ENCODE data around the gene AP1S2. TPM values are rescaled to one million over a fixed set of nuclear protein-coding genes. Genes with fewer than 3 reads are reported as not detected.
A peak's percentile ranks its signal among the peaks of the same experiment; 100 is the strongest.

The AP1S2 gene
- total RNA-seq, 2 donors from 2014 or later, result 26.7 to 35.8 TPM

DNA sequence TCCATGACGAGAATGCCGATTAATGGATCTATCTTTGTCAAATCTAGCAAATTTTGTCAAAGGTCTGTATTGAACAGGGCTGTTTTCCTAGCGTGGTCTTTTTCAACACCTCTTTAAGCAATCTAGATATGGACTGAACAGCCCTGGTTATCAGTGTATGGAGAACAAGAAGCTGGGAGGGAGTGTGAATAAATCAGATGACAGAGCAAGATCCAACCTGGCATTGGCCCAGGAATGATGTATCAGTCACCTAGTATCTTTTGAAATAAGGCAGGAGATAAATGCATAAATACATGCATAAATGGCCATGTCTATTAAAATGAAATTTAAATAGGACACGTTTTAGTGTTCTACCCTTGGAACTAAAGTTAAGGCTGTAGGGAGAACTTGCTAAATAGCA, 15.7 kb upstream of the AP1S2 start:
- peaks cover 0 to 15% of the 10 kb centered on the region in 2 donors for H3K27me3 Mint-ChIP-seq
- no peak for DNase-seq (ENCODE audit: low spot score)

DNA sequence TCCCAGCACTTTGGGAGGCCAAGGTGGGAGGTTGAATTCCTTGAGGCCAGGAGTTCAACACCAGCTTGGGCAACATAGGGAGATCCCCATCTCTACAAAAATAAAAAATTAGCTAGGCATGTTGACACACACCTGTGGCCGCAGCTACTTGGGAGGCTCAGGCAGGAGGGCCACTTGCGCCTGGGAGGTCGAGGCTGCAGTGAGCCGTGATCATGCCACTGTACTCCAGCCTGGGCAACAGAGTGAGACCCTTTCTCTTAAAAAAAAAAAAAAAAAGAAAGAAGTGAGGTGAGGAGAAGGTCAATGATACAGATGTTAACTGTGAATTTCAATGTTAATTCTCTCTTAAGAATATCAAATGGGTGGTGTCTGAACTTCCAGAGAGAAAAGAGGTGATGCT, 15.1 kb upstream of the AP1S2 start:
- H3K4me1 Mint-ChIP-seq (ENCODE audit: low read depth in 2 of 2), result no peaks in the 10 kb centered on the region
- DNase-seq (ENCODE audit: low spot score) (no peak), ATAC-seq (no peak)
- H3K27ac Mint-ChIP-seq, result no peak overlapping the region
- no peaks in the 10 kb centered on the region for H3K36me3 Mint-ChIP-seq
- H3K27me3 Mint-ChIP-seq, result peaks cover 0 to 11% of the 10 kb centered on the region in 2 donors
- H3K4me3 Mint-ChIP-seq, result no peak overlapping the region
- H3K9me3 Mint-ChIP-seq, result no peaks in the 10 kb centered on the region

More for the DNA sequence above, 15.7 kb upstream of the AP1S2 start:
- H3K4me3 Mint-ChIP-seq, result no peak overlapping the region
- H3K36me3 Mint-ChIP-seq, result no peaks in the 10 kb centered on the region
- no peaks in the 10 kb centered on the region for H3K9me3 Mint-ChIP-seq
- H3K4me1 Mint-ChIP-seq (ENCODE audit: low read depth in 2 of 2), result peaks cover 0 to 2% of the 10 kb centered on the region in 2 donors
- no peak for ATAC-seq
- H3K27ac Mint-ChIP-seq, result no peak overlapping the region

DNA sequence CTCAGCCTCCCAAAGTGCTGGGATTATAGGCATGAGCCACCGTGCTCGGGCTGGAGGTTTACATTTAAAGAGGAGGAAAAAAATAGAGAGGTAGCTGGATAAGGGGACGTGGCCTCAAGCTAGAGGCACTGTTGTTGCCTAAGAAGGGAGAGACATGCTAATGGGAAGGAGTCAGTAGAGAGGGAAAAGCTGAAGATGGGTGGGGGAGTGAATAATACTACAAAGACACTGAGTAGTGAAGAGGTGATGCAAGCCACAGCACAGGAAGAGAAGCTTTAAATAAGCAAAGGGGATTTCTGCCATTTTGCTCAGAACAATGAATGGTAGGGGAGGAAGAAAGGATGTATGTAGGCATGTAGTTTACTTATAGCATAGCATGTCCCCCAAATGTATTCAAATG, 11.5 kb upstream of the AP1S2 start:
- H3K9me3 Mint-ChIP-seq, result no peaks in the 10 kb centered on the region
- H3K27me3 Mint-ChIP-seq, result peaks cover 0 to 12% of the 10 kb centered on the region in 2 donors
- no peak overlapping the region for H3K4me3 Mint-ChIP-seq
- no peaks in the 10 kb centered on the region for H3K36me3 Mint-ChIP-seq
- ATAC-seq (no peak), DNase-seq (ENCODE audit: low spot score) (no peak)
- H3K27ac Mint-ChIP-seq, result no peak overlapping the region
- H3K4me1 Mint-ChIP-seq (ENCODE audit: low read depth in 2 of 2), result no peaks in the 10 kb centered on the region

DNA sequence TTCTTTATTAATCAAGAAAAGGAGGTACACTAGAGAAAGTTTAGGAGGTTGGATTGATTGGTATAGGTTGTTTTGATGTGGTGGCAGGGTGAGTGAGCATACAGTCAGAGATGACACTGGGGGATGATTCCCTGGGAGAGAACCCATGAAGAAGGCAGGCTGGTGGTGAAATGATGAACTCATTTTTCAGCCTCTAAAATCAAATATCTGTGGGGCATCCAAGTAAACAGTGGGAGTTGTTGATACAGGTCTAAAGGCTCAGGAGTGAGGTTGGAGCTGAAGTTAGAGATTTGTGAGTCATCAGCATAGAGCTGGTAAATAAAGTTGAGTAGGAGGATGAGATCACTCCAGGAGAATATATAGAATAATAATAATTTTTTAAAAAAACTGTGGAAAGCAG, 10.0 kb upstream of the AP1S2 start:
- Mint-ChIP-seq H3K27me3 (peaks cover 0 to 9% of the 10 kb centered on the region in 2 donors), H3K4me3 (no peak overlapping the region), H3K4me1 (ENCODE audit: low read depth in 2 of 2) (no peaks in the 10 kb centered on the region), H3K36me3 (no peaks in the 10 kb centered on the region), H3K9me3 (no peaks in the 10 kb centered on the region), H3K27ac (no peak overlapping the region)
- no peak for ATAC-seq
- DNase-seq (ENCODE audit: low spot score), result no peak

DNA sequence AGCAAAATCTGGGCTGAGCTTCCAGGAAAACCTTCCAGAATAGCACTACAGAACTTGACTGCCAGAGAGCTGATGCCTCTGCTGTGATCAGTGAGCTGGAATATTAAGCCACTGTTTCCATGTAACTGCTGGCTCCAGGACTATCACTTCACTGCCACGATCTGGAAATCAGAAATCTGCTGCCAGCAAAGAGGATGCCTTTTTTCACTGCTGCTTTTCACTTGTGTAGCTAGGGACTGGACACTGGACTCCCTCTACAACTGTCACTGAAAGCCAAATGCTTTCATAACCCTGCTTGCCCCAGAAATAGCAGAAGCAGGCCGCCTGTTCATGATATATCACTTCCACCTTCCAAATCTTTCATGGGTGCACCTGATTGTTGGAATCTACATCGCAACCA, 9.4 kb upstream of the AP1S2 start:
- DNase-seq (ENCODE audit: low spot score) (no peak), ATAC-seq (no peak)
- H3K9me3 Mint-ChIP-seq, result no peaks in the 10 kb centered on the region
- peaks cover 0 to 8% of the 10 kb centered on the region in 2 donors for H3K27me3 Mint-ChIP-seq
- no peaks in the 10 kb centered on the region for H3K4me1 Mint-ChIP-seq (ENCODE audit: low read depth in 2 of 2)
- no peak overlapping the region for H3K4me3 Mint-ChIP-seq
- H3K27ac Mint-ChIP-seq, result no peak overlapping the region
- no peaks in the 10 kb centered on the region for H3K36me3 Mint-ChIP-seq

DNA sequence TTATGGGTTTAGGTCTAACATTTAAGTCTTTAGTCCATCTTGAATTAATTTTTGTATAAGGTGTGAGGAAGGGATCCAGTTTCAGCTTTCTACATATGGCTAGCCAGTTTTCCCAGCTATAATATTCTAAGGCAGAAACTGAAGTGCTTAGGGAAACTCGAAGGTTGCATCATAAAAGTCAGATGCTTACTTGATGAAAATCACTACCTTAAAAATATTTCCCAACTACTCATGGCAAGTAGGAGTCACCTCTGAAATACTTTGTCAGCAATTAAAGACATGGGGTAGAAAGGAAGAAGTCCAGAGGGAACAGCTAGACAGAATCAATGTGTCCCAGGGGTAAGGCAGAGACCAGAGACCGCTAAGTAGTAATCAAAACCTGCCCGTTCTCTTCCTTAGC, 6.3 kb upstream of the AP1S2 start:
- ATAC-seq, result no peak
- Mint-ChIP-seq H3K4me3 (no peak overlapping the region), H3K27ac (no peak overlapping the region), H3K4me1 (ENCODE audit: low read depth in 2 of 2) (no peaks in the 10 kb centered on the region), H3K36me3 (no peaks in the 10 kb centered on the region), H3K9me3 (no peaks in the 10 kb centered on the region), H3K27me3 (peaks cover 0 to 10% of the 10 kb centered on the region in 2 donors)
- DNase-seq (ENCODE audit: low spot score), result no peak

DNA sequence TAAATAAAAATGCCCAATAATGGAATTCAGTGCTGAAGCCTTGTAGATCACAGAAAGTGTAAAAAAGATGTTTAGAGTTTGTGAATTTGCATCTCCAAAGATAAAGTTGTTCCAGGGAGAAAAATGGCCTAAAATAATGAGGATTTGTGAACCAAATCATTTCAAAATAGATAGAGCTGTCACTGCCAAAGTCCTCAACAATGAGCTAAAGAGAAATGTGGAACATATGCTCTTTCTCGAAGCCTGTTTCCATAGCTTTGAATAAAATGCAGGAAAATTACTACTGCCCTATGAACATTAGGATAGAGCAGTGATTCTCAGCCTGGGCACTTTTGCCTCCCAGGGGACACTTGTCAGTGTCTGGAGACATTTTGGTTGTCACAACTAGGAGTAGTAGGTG, 3.4 kb upstream of the AP1S2 start:
- no peak for ATAC-seq

DNA sequence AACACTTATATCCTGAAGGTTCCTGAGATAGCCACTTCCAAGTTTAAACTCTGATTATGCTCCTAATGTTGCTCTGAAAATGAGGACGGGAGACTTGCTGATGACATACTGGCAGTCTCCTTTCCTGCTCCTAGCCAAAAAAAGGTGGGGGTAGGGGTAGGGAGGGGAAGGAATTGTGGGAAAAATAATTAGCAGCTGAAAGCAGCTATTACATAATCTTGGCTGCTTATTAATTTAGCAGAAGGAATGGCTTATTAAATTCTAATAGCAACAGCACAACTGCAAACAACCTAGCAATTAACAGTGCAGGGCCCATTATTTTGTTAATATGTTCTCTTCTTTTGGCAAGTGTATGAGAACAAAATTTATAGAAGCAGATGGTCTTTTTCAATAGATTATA, 2.0 kb upstream of the AP1S2 start:
- H3K27me3 Mint-ChIP-seq, result peaks cover 0 to 10% of the 10 kb centered on the region in 2 donors
- no peak for DNase-seq (ENCODE audit: low spot score)
- H3K4me3 Mint-ChIP-seq, result peak overlapping the region; percentile 30
- H3K27ac Mint-ChIP-seq, result peak overlapping the region in 1 of 2 donors; percentile 17
- no peaks in the 10 kb centered on the region for H3K9me3 Mint-ChIP-seq
- H3K36me3 Mint-ChIP-seq, result no peaks in the 10 kb centered on the region
- H3K4me1 Mint-ChIP-seq (ENCODE audit: low read depth in 2 of 2), result peaks cover 6 to 13% of the 10 kb centered on the region in 2 donors
- ATAC-seq, result no peak

More for the DNA sequence above, 3.4 kb upstream of the AP1S2 start:
- H3K27me3 Mint-ChIP-seq, result peaks cover 0 to 10% of the 10 kb centered on the region in 2 donors
- H3K4me1 Mint-ChIP-seq (ENCODE audit: low read depth in 2 of 2), result peaks cover 6 to 10% of the 10 kb centered on the region in 2 donors
- no peak overlapping the region for H3K4me3 Mint-ChIP-seq
- H3K9me3 Mint-ChIP-seq, result no peaks in the 10 kb centered on the region
- H3K36me3 Mint-ChIP-seq, result no peaks in the 10 kb centered on the region
- no peak for DNase-seq (ENCODE audit: low spot score)
- no peak overlapping the region for H3K27ac Mint-ChIP-seq

DNA sequence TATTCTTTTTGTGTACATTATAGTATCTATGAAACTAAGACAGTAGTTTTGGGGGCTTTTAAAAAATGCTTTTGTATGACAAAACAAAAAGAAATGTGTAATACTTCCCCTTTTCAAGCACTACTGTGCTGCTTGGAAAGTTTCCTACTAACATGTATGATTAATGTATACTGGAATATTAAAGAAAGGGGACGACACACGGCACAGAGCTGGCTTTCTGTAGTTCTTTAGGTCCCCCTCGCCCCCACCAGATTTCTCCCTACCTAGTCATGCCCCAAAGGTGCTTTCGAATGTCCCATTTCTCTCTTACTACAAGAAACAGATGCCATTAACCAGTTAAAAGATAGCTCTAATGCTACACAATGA, 1.6 kb upstream of the AP1S2 start:
- ATAC-seq (no peak), DNase-seq (ENCODE audit: low spot score) (no peak)
- peaks cover 0 to 6% of the 10 kb centered on the region in 2 donors for H3K27me3 Mint-ChIP-seq
- no peaks in the 10 kb centered on the region for H3K9me3 Mint-ChIP-seq
- peaks cover 1% of the 10 kb centered on the region for H3K36me3 Mint-ChIP-seq
- H3K27ac Mint-ChIP-seq, result peak overlapping the region in 1 of 2 donors; percentile 17
- H3K4me3 Mint-ChIP-seq, result peak overlapping the region; percentile 30
- peaks cover 7 to 13% of the 10 kb centered on the region in 2 donors for H3K4me1 Mint-ChIP-seq (ENCODE audit: low read depth in 2 of 2)

DNA sequence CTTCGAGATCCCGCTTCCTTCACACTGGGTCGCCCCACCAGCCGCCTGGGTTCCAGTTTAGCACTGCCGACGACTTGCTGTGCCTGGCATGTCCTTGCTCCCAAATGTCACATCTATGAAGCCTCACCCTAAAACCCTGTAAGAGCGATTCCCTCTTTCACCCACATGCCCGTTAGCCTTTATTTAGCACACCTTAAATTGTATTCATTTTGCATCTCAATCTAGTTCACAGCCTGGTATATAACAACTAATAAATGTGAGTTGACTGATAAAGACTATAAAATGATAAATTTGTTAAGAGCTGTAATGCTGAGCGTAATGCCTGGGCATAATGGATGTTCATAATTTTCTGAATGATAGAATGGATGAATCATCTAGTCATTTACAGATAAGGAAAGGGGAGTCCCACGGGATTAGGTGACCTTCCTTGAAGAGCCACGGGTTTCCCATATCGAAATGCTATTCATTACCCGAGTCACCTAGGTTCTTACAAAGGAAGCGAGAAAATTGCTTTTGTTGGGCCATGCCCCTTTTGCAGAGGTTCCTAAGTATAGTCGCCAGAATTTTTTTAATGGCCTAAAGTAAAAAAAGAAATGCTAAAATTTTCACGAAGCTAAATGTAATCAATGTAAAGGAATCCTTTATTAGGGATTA, 1.1 kb upstream of the AP1S2 start:
- Mint-ChIP-seq H3K27me3 (peaks cover 0 to 2% of the 10 kb centered on the region in 2 donors), H3K36me3 (peaks cover 6% of the 10 kb centered on the region), H3K27ac (peak overlapping the region; percentile 94 to 96), H3K4me3 (peak overlapping the region; percentile 92), H3K4me1 (ENCODE audit: low read depth in 2 of 2) (peaks cover 12 to 13% of the 10 kb centered on the region in 2 donors), H3K9me3 (no peaks in the 10 kb centered on the region)
- DNase-seq (ENCODE audit: low spot score), result no peak
- no peak for ATAC-seq

DNA sequence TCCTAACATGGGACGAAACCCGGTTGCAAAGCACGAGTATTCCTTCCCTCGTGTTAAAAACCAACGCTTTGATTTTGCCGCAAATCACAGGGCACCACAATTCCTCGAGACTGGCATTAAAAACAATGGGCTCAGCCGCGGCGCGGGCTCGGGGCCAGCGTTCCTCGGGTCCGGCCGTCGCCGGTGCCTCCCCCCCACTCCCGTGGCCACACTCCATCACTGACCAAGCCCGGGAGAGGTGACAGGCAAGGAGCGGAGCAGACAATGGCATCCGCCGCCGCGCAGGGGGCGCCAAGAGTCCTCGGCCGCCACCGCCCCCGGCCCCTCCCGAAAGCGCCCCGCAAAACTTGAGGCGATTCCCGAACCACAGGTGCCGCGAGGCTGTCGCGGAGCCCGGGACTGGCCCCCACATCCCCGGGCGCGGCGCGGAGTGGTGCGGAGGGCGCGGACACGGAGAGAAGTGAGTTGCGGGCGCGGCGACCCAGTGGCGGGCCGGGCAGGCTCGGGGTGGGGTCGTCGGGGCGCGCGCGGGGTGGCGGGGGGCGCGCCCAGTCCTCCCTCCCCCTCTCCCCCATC, 445 bp downstream of the AP1S2 start:
- peaks cover 0 to 2% of the 10 kb centered on the region in 2 donors for H3K27me3 Mint-ChIP-seq
- peak overlapping the region; percentile 94 to 96 for H3K27ac Mint-ChIP-seq
- H3K4me3 Mint-ChIP-seq, result peak overlapping the region; percentile 92
- peak; percentile 74 for DNase-seq (ENCODE audit: low spot score)
- H3K4me1 Mint-ChIP-seq (ENCODE audit: low read depth in 2 of 2), result peaks cover 16 to 20% of the 10 kb centered on the region in 2 donors
- peaks cover 14% of the 10 kb centered on the region for H3K36me3 Mint-ChIP-seq
- ATAC-seq, result peak; percentile 53 to 54
- H3K9me3 Mint-ChIP-seq, result no peaks in the 10 kb centered on the region

DNA sequence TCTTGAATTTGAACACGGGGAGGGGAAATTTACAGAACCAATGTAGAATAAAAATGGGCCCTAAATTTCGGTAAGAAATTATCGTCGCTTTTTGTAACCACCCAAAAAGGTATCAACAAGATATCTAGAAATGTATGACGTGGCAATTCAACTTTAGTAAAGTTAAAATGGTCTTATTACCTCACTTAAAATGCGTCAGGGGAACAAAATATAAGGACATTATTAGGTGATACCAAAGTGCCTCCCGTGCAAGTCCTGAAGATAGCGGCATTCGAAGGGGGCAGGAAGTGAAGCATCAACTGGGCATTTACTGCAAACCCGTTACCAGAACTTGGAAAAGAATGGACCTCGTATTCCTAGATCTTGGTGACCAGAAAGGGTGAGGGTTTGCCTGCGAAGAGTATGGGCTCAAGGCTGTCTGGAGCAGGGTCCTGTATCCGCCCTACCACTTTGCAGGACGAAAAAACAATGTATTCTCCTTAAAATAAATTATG, 980 bp downstream of the AP1S2 start:
- no peak for DNase-seq (ENCODE audit: low spot score)
- ATAC-seq, result no peak
- Mint-ChIP-seq H3K27ac (peak overlapping the region in 1 of 2 donors; percentile 53), H3K9me3 (no peaks in the 10 kb centered on the region), H3K4me1 (ENCODE audit: low read depth in 2 of 2) (peaks cover 16 to 20% of the 10 kb centered on the region in 2 donors), H3K36me3 (peaks cover 14% of the 10 kb centered on the region), H3K27me3 (peaks cover 0 to 2% of the 10 kb centered on the region in 2 donors), H3K4me3 (peak overlapping the region; percentile 67)

DNA sequence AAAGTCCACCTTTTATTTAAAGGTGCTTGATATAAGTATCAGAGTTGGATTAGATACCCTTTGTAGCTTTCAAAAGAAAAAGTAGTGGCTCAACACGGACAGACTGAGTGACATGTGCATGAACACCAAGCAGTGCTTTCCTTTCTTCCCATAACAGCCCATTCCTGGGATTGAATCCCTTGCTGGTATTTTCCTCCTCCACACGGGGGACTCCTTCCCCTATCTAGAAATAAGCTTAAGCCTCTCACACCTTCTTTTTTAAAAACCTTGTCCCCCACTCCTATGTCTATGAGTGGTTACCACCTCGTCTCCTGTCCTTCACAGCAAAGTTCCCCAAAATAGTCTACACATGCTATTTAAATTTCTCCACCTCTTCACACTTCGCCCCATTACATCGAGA, 5.1 kb downstream of the AP1S2 start:
- H3K4me3 Mint-ChIP-seq, result no peak overlapping the region
- H3K4me1 Mint-ChIP-seq (ENCODE audit: low read depth in 2 of 2), result peaks cover 9 to 14% of the 10 kb centered on the region in 2 donors
- no peak for DNase-seq (ENCODE audit: low spot score)
- no peaks in the 10 kb centered on the region for H3K27me3 Mint-ChIP-seq
- ATAC-seq, result no peak
- no peaks in the 10 kb centered on the region for H3K9me3 Mint-ChIP-seq
- H3K36me3 Mint-ChIP-seq, result peaks cover 14% of the 10 kb centered on the region
- no peak overlapping the region for H3K27ac Mint-ChIP-seq

DNA sequence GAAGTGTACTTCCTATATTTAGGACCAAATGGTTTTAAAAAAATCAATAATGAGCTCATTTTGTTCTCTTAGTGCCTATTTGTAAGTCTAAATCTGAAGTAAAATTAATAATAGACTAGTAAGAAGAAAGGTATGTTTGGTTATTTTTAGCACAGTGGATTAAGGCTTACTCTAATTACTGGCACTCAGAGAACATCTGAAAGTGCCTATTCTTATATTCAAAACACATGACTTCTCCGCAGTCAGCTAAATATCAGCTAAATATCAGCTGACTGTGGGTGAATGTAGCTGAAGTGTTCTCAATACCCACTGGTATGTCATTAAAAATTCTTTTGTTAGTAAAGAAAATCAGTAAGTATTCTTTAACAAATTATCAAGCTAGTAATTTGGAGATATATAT, 6.0 kb downstream of the AP1S2 start:
- Mint-ChIP-seq H3K36me3 (peaks cover 14% of the 10 kb centered on the region), H3K27me3 (no peaks in the 10 kb centered on the region), H3K4me3 (no peak overlapping the region), H3K9me3 (no peaks in the 10 kb centered on the region), H3K27ac (no peak overlapping the region), H3K4me1 (ENCODE audit: low read depth in 2 of 2) (peaks cover 12 to 14% of the 10 kb centered on the region in 2 donors)
- DNase-seq (ENCODE audit: low spot score), result no peak
- no peak for ATAC-seq
